GM23338 (cell line): ENCODE results near the gene MRTFA. TPM values are rescaled to one million over a fixed set of nuclear protein-coding genes. Genes with fewer than 3 reads are reported as not detected.

Source experiments
- ATAC-seq: fragments of 200-7000 bp; cut with Tn5 transposase; 3 replicates; pipeline ENCODE4 v1.9.1; 2020
- DNase-seq: peaks from one replicate; pipeline ENCODE4 v3.0.0-alpha.2; 2015; ENCODE audit warnings: low spot score
- H2AFZ ChIP-seq: fragments of 200-600 bp; sonication (generic); 2 replicates; pipeline ENCODE4 v1.8.0; 2016; ENCODE audit warnings: antibody characterized with exemption, mild to moderate bottlenecking, moderate library complexity
- H3F3A ChIP-seq: fragments of 200-600 bp; sonication (generic); replicated peaks from 2 replicates; pipeline ENCODE4 v1.8.0; 2017; ENCODE audit warnings: antibody characterized with exemption, mixed run types, low read depth
- H3K27ac ChIP-seq: fragments of 200-600 bp; sonication (generic); 2 replicates; pipeline ENCODE4 v1.6.1; 2016; ENCODE audit warnings: low read depth
- H3K27me3 ChIP-seq: fragments of 200-600 bp; sonication (generic); 2 replicates; pipeline ENCODE4 v1.8.0; 2016; ENCODE audit warnings: mild to moderate bottlenecking, mixed run types, moderate library complexity; ENCODE audit not compliant: insufficient read depth
- H3K36me3 ChIP-seq: fragments of 200-600 bp; sonication (generic); 2 replicates; pipeline ENCODE4 v1.8.0; 2016; ENCODE audit warnings: mild to moderate bottlenecking; ENCODE audit not compliant: insufficient read depth
- H3K4me1 ChIP-seq: fragments of 200-600 bp; sonication (generic); 2 replicates; pipeline ENCODE4 v1.8.0; 2016; ENCODE audit warnings: mild to moderate bottlenecking, moderate library complexity; ENCODE audit not compliant: insufficient read depth
- H3K4me2 ChIP-seq: fragments of 200-600 bp; sonication (generic); 2 replicates; pipeline ENCODE4 v1.7.1; 2017; ENCODE audit warnings: mixed run types
- H3K4me3 ChIP-seq: fragments of 200-600 bp; sonication (generic); 2 replicates; pipeline ENCODE4 v1.6.1; 2016; ENCODE audit warnings: mixed run types
- H3K79me2 ChIP-seq: fragments of 200-600 bp; sonication (generic); replicated peaks from 2 replicates; pipeline ENCODE4 v1.8.0; 2017; ENCODE audit warnings: mild to moderate bottlenecking; ENCODE audit not compliant: insufficient read depth
- H3K9me2 ChIP-seq: fragments of 200-600 bp; sonication (generic); 2 replicates; pipeline ENCODE4 v1.8.0; 2017; ENCODE audit not compliant: insufficient read depth
- H4K20me1 ChIP-seq: fragments of 200-600 bp; sonication (generic); replicated peaks from 2 replicates; pipeline ENCODE4 v1.8.0; 2017; ENCODE audit warnings: mild to moderate bottlenecking; ENCODE audit not compliant: insufficient read depth
- H3K27ac Mint-ChIP-seq: 2 replicates; pipeline ENCODE4 v1.8.0; 2020; ENCODE audit warnings: inconsistent platforms, mild to moderate bottlenecking, moderate library complexity, mixed read lengths
- H3K27me3 Mint-ChIP-seq: 3 replicates; pipeline ENCODE4 v1.8.0; 2022; ENCODE audit warnings: low read depth, mild to moderate bottlenecking, moderate library complexity, mixed read lengths, inconsistent platforms; ENCODE audit not compliant: insufficient read depth, poor library complexity
- H3K36me3 Mint-ChIP-seq: 3 replicates; pipeline ENCODE4 v1.8.0; 2021; ENCODE audit warnings: low read depth, mild to moderate bottlenecking, inconsistent platforms, moderate library complexity, mixed read lengths
- H3K4me1 Mint-ChIP-seq: 3 replicates; pipeline ENCODE4 v1.8.0; 2020; ENCODE audit warnings: mild to moderate bottlenecking, inconsistent platforms, mixed read lengths
- H3K4me3 Mint-ChIP-seq: 3 replicates; pipeline ENCODE4 v1.8.0; 2021; ENCODE audit warnings: moderate library complexity, mild to moderate bottlenecking, inconsistent platforms, mixed read lengths
- H3K9me3 Mint-ChIP-seq: 3 replicates; pipeline ENCODE4 v1.8.0; 2020; ENCODE audit warnings: moderate library complexity, mild to moderate bottlenecking, inconsistent platforms, mixed read lengths
- CREB1 ChIP-seq: fragments of 250-450 bp; sonication (Bioruptor Pico); IDR thresholded peaks from 2 replicates; pipeline ENCODE4 v1.5.0; 2020; ENCODE audit warnings: low read depth, mild to moderate bottlenecking, moderate library complexity
- EZH2 ChIP-seq: fragments of 200-600 bp; sonication (generic); IDR thresholded peaks from one replicate; pipeline ENCODE4 v1.8.0; 2017; ENCODE audit warnings: antibody characterized with exemption, mild to moderate bottlenecking, low read depth; ENCODE audit not compliant: unreplicated experiment
- EZH2phosphoT487 ChIP-seq: fragments of 200-600 bp; sonication (generic); IDR thresholded peaks from one replicate; pipeline ENCODE4 v1.8.1; 2018; ENCODE audit warnings: antibody characterized with exemption; ENCODE audit not compliant: unreplicated experiment
- JUNB ChIP-seq: IDR thresholded peaks from one replicate; pipeline ENCODE4 v1.6.1; 2016; ENCODE audit warnings: antibody characterized with exemption; ENCODE audit not compliant: unreplicated experiment
- NANOG ChIP-seq: IDR thresholded peaks from 2 replicates; pipeline ENCODE4 v1.6.1; 2016; ENCODE audit warnings: antibody characterized with exemption, borderline replicate concordance
- POLR2AphosphoS5 ChIP-seq: IDR thresholded peaks from 2 replicates; pipeline ENCODE4 v1.6.1; 2016; ENCODE audit warnings: antibody characterized with exemption, low read depth
- STAT1 ChIP-seq: IDR thresholded peaks from one replicate; pipeline ENCODE4 v1.6.1; 2016; ENCODE audit warnings: antibody characterized with exemption; ENCODE audit not compliant: unreplicated experiment
- ZNF114 ChIP-seq: fragments of 250-450 bp; sonication (Bioruptor Pico); IDR thresholded peaks from 2 replicates; pipeline ENCODE4 v1.5.0; 2020; ENCODE audit warnings: mild to moderate bottlenecking, moderate library complexity
- ZNF331 ChIP-seq: fragments of 250-450 bp; sonication (Bioruptor Pico); IDR thresholded peaks from 2 replicates; pipeline ENCODE4 v1.5.0; 2020; ENCODE audit warnings: low read depth, mild to moderate bottlenecking, moderate library complexity
- polyA plus RNA-seq: library from polyadenylated mRNA; unstranded; fragments of >200 nt; fragmentation: Nextera tagmentation; extraction: Ambion mirVana; gene quantifications from 2 replicates; pipeline ENCODE4 v1.2.1, GENCODE V29; 2016
- total RNA-seq: library from RNA; depleted of rRNA; stranded (reverse); fragments of >200 nt; shearing (Covaris generic); gene quantifications from 2 replicates; pipeline ENCODE4 v1.2.3, GENCODE V29; 2014
- TF ChIP-seq, protein P1 (sequence below), 2 experiments: fragments of 200-600 bp in 1 of 2; sonication (generic) in 1 of 2; conservative IDR thresholded peaks; 2 replicates each; pipeline versions ENCODE4 v1.5.1 to v1.6.1; 2016 to 2017; ENCODE audit warnings: antibody characterized with exemption in 2 of 2, low read depth in 2 of 2, mild to moderate bottlenecking in 2 of 2, moderate library complexity in 1 of 2
- TF ChIP-seq, protein P2 (sequence below): IDR thresholded peaks from 2 replicates; pipeline ENCODE4 v1.6.1; 2016; ENCODE audit warnings: antibody characterized with exemption
- TF ChIP-seq, protein P3 (sequence below): IDR thresholded peaks from one replicate; pipeline ENCODE4 v1.6.1; 2018; ENCODE audit warnings: antibody characterized with exemption; ENCODE audit not compliant: unreplicated experiment

MRTFA gene
- total and polyA plus RNA-seq, 2 experiments from 2014 or later, result 18.1 to 92.4 TPM

DNA sequence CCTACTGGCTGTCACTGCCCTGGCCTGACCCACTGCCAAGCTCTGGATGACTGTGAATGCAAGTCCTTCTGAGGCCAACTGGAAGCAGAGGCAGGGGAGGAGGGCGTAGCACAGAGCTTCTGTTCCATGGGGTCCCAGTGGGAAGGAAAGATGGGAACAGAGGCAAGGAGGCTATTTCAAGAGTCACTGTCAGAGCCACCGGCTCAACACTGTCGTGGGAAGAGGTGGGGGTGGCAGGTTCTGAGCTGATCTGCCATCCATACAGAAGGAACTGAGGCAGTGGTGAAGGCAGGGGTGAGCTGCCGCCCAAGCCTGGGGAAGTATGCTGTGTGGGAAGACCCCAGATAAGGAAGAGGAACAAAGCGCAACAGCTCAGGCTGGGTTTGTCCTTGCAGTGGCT, 211.4 kb downstream of the MRTFA start:
- DNase-seq, result no peak
- H3F3A ChIP-seq, result no peaks in the 10 kb centered on the region
- H3K36me3 ChIP-seq, result no peaks in the 10 kb centered on the region; the same call in 1 of the 2 replicates
- Mint-ChIP-seq H3K27ac (no peak overlapping the region), H3K4me3 (no peak overlapping the region), H3K36me3 (peaks cover 35% of the 10 kb centered on the region), H3K4me1 (no peaks in the 10 kb centered on the region; the same call in 2 of the 3 replicates), H3K27me3 (peaks cover 5% of the 10 kb centered on the region), H3K9me3 (no peaks in the 10 kb centered on the region)
- no peak overlapping the region for H3K27ac ChIP-seq
- no peaks in the 10 kb centered on the region for H3K79me2 ChIP-seq
- ATAC-seq, result no peak
- no peak overlapping the region for H3K4me2 ChIP-seq
- no peak overlapping the region for H2AFZ ChIP-seq
- no peaks in the 10 kb centered on the region for H4K20me1 ChIP-seq
- H3K4me3 ChIP-seq, result no peak overlapping the region
- TF ChIP-seq POLR2AphosphoS5 (no peak), EZH2 (no peak), NANOG (no peak), ZNF114 (CRISPR knock-in tag) (no peak)
- TF ChIP-seq, protein P1, sequence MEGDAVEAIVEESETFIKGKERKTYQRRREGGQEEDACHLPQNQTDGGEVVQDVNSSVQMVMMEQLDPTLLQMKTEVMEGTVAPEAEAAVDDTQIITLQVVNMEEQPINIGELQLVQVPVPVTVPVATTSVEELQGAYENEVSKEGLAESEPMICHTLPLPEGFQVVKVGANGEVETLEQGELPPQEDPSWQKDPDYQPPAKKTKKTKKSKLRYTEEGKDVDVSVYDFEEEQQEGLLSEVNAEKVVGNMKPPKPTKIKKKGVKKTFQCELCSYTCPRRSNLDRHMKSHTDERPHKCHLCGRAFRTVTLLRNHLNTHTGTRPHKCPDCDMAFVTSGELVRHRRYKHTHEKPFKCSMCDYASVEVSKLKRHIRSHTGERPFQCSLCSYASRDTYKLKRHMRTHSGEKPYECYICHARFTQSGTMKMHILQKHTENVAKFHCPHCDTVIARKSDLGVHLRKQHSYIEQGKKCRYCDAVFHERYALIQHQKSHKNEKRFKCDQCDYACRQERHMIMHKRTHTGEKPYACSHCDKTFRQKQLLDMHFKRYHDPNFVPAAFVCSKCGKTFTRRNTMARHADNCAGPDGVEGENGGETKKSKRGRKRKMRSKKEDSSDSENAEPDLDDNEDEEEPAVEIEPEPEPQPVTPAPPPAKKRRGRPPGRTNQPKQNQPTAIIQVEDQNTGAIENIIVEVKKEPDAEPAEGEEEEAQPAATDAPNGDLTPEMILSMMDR (conservative IDR thresholded peaks at IDR 0.05; ENCODE audit: low read depth in 2 of 2), result no peak
- TF ChIP-seq, protein P2, sequence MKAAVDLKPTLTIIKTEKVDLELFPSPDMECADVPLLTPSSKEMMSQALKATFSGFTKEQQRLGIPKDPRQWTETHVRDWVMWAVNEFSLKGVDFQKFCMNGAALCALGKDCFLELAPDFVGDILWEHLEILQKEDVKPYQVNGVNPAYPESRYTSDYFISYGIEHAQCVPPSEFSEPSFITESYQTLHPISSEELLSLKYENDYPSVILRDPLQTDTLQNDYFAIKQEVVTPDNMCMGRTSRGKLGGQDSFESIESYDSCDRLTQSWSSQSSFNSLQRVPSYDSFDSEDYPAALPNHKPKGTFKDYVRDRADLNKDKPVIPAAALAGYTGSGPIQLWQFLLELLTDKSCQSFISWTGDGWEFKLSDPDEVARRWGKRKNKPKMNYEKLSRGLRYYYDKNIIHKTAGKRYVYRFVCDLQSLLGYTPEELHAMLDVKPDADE, result no peak
- no peaks in the 10 kb centered on the region for H3K9me2 ChIP-seq
- no peaks in the 10 kb centered on the region for H3K4me1 ChIP-seq
- no peaks in the 10 kb centered on the region for H3K27me3 ChIP-seq

DNA sequence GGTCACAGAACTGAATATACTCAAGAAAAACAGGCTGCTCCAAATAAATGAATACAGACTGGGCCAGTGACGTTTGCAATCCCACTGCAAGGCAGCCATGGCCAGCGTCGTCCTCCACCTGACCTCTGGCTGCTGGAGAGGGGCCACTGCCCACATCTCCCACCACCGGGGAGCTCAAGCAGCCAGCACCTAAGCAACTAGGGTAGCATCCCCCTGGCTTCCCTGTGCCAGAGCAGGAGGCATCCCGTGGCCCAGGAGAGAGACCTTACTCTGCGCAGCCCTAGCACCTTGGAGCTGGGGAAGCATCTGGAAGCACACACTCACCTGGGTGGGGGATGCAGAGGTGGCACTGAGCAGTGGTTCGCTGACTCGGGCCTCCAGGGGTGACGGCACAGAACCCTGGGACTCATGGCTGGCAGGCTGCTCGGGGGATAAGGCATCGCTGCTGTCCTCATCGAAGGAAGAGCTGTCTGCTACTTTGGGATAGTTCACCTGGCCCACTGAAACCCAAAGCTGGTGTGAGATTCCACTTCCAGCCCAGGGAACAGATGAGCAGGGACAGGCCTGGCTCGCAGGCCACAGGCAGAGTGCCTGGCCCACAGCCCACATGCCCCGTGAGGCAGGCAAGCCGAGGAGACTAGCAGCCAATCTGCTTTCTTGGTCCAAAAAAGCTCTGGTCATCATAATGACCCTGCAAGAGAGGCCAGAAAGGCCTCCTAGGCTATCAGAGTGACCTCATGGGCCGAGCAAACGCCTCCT, 212.5 kb downstream of the MRTFA start:
- Histone ChIP-seq H4K20me1 (0 out of 2 replicates have a peak, but pooled peaks cover 4% of the 10 kb centered on the region), H3F3A (no peaks in the 10 kb centered on the region), H3K9me2 (no peaks in the 10 kb centered on the region), H3K36me3 (no peaks in the 10 kb centered on the region), H3K27ac (0 out of 2 replicates have a peak overlapping the region, but pooled peaks have one; percentile 39), H3K4me1 (no peaks in the 10 kb centered on the region), H3K4me2 (no peak overlapping the region), H3K79me2 (no peaks in the 10 kb centered on the region), H3K4me3 (no peak overlapping the region), H2AFZ (no peak overlapping the region), H3K27me3 (no peaks in the 10 kb centered on the region)
- H3K36me3 Mint-ChIP-seq, result peaks cover 34% of the 10 kb centered on the region
- peaks cover 5% of the 10 kb centered on the region for H3K27me3 Mint-ChIP-seq
- H3K27ac Mint-ChIP-seq, result no peak overlapping the region
- DNase-seq, result no peak
- no peaks in the 10 kb centered on the region; the same call in 2 of the 3 replicates for H3K4me1 Mint-ChIP-seq
- ATAC-seq, result no peak
- no peak overlapping the region for H3K4me3 Mint-ChIP-seq
- no peaks in the 10 kb centered on the region for H3K9me3 Mint-ChIP-seq
- no peak for TF ChIP-seq NANOG
- TF ChIP-seq ZNF331 (CRISPR knock-in tag), result no peak
- TF ChIP-seq EZH2phosphoT487, result no peak
- TF ChIP-seq, protein P2, result no peak
- no peak for TF ChIP-seq STAT1
- TF ChIP-seq, protein P3, sequence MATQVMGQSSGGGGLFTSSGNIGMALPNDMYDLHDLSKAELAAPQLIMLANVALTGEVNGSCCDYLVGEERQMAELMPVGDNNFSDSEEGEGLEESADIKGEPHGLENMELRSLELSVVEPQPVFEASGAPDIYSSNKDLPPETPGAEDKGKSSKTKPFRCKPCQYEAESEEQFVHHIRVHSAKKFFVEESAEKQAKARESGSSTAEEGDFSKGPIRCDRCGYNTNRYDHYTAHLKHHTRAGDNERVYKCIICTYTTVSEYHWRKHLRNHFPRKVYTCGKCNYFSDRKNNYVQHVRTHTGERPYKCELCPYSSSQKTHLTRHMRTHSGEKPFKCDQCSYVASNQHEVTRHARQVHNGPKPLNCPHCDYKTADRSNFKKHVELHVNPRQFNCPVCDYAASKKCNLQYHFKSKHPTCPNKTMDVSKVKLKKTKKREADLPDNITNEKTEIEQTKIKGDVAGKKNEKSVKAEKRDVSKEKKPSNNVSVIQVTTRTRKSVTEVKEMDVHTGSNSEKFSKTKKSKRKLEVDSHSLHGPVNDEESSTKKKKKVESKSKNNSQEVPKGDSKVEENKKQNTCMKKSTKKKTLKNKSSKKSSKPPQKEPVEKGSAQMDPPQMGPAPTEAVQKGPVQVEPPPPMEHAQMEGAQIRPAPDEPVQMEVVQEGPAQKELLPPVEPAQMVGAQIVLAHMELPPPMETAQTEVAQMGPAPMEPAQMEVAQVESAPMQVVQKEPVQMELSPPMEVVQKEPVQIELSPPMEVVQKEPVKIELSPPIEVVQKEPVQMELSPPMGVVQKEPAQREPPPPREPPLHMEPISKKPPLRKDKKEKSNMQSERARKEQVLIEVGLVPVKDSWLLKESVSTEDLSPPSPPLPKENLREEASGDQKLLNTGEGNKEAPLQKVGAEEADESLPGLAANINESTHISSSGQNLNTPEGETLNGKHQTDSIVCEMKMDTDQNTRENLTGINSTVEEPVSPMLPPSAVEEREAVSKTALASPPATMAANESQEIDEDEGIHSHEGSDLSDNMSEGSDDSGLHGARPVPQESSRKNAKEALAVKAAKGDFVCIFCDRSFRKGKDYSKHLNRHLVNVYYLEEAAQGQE, result no peak
- TF ChIP-seq, protein P1 (conservative IDR thresholded peaks at IDR 0.05; ENCODE audit: low read depth in 2 of 2), result no peak
- TF ChIP-seq POLR2AphosphoS5, result no peak
- TF ChIP-seq JUNB, result no peak
- no peak for TF ChIP-seq EZH2
- no peak for TF ChIP-seq CREB1 (CRISPR knock-in tag)
